ENCODE results near the gene CKS1B.

CKS1B gene

GRCh38 chr1:155015527-155016230 lies 41.2 kb downstream of the CKS1B start:
- no peak for DNase-seq (ENCODE audit: low read depth in 2 of 2)

DNA sequence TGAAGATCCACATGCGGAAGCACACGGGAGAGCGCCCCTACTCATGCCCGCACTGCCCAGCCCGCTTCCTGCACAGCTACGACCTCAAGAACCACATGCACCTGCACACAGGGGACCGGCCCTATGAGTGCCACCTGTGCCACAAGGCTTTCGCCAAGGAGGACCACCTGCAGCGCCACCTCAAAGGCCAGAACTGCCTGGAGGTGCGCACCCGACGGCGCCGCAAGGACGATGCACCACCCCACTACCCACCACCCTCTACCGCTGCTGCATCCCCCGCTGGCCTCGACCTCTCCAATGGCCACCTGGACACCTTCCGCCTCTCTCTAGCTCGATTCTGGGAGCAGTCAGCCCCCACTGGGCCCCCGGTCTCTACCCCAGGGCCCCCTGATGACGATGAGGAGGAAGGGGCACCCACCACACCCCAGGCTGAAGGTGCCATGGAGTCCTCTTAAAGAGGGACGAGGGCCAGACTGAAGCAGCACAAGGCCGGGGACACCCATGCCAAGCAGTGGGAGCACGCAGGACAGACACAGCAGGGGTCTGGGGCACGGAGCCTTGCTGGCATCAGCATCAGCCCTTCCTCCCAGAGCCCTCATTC lies 41.9 kb downstream of the CKS1B start:
- no peak for DNase-seq (ENCODE audit: low read depth in 2 of 2)

GRCh38 chr1:155017041-155017945 lies 42.8 kb downstream of the CKS1B start:
- DNase-seq (ENCODE audit: low read depth in 2 of 2): peak; percentile 87 to 90

GRCh38 chr1:155017946-155018316 lies 43.5 kb downstream of the CKS1B start:
- DNase-seq (ENCODE audit: low read depth in 2 of 2): no peak

GRCh38 chr1:155018617-155019348 lies 44.3 kb downstream of the CKS1B start:
- no peak for DNase-seq (ENCODE audit: low read depth in 2 of 2)

DNA sequence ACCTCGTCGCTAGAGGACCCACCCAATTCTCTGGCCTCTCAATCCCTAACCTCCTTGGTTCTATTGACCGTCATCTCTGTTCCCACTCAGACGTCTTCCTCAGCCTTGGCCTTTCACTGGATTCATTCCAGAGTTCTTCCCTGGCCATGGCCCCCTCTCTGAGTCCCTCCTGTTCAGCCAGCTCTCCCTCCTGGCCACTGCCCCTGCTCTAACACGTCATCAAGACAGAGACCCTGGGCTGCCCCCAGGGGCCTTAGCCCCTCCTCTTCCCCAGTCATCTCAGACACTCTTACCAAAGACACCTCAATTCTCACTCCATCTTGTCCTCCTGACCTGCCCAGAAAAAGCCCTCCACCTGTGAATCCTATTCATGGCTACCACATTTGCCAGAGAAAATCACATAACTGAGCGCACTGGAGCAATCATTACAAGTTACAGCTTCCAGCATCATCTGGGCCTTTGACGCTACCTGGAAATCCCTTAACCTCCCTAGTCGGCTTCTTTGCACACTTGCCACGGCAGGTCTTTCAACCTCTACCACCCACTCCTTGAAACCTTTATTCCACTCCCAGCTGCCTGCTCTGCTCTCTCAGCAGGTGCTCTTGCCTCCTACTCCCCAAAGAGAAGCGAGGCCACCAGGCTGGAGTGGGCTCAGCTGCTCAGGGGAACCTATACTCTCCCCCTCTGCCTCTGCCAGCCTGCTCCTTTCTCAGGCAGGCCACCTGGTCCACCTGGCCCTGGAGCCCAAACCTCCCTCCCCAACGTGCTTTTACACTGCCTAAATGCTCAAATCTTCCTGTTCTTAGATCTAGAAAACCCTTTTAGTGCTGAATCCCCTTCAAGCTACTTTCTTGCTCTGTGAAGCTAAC lies 45.1 kb downstream of the CKS1B start:
- DNase-seq (ENCODE audit: low read depth in 2 of 2): no peak

DNA sequence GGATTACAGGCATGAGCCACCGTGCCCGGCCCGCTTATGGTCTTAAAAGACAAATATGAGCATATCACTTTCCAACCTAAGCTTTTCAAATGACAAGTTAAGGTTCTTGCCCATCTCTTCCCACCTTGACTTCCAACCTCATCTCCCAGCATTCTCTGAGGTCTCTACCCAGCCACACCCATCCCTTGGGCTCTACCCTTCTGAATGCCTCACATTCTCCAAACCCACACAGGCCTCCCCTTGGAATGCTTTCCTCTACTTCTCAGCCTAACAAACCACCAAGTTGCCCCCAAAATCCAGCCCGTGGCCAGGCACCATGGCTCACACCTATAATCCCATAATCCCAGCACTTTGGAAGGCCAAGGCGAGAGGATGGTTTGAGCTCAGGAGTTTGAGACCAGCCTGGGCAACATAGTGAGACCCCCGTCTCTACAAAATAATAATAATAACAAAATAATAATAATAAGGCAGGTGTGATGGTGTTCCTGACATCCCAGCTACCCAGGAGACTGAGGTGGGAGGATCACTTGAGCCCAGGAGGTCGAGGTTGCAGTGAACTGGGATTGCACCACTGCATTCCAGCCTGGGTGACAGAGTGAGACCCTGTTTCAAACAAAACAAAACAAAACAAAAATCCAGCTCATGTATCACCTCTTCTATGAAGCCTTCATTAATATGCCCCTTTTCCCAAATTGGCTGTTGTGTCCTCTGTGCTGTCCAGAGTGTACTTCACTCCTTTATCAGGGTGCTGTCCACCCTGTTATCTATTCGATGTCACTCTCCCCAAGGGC lies 47.9 kb downstream of the CKS1B start:
- no peak for DNase-seq (ENCODE audit: low read depth in 2 of 2)

DNA sequence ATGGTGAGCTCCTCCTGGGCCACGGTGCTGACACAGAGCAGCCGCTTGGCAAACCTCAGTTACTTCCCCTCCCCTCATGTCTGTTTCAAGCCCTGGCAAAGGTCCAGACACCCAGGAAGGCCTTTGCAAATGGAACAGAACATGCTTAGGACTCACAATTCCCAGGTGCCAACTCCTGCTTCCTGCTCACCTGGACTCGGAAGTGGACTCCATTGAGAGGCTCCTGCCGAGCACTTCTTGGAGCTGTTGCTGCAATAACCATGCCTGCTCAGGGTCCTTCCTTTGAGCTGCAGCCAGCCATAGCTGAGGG lies 48.4 kb downstream of the CKS1B start:
- no peak for DNase-seq (ENCODE audit: low read depth in 2 of 2)

GRCh38 chr1:155023627-155024026 lies 49.1 kb downstream of the CKS1B start:
- DNase-seq (ENCODE audit: low read depth in 2 of 2): no peak

GRCh38 chr1:155024315-155024714 lies 49.8 kb downstream of the CKS1B start:
- no peak for DNase-seq (ENCODE audit: low read depth in 2 of 2)

- DNase-seq (ENCODE audit: low read depth in 2 of 2): no peak
Measured at GRCh38 chr1:155026154-155026553, 51.7 kb downstream of the CKS1B start.

DNA sequence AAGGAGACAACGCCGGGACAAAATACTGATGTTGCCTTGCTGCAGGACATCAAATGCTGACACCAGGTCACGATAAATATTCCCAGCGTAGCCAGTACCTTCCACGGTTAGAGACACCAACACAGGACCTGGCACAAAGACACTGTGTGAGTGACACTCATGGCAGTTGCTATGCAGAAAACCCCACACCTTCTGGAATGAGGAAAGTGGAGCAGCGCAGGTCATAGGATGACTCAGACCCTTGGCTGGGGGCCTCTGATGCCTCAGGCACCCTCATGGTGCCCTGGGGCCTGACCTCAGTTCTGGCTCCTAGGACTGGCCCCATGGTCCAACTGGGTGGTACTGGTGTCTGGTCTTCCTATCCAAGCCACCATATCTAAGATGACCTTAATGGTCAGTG lies 52.1 kb downstream of the CKS1B start:
- DNase-seq (ENCODE audit: low read depth in 2 of 2): no peak

Measured in activated CD4-positive, alpha-beta T cell treated with anti-CD3 and anti-CD28 coated beads for 24 hours (primary cell).